Natural killer cell (primary cell): ENCODE results near the gene CERT1. TPM values are rescaled to one million over a fixed set of nuclear protein-coding genes. Genes with fewer than 3 reads are reported as not detected.

Experiments used
- ATAC-seq, 3 donors: fragments of 150-1000 bp in 2 of 3; fragments of 200-7000 bp in 1 of 3; cut with Tn5 transposase; 1 replicate in 1 of 3; 2 replicates in 2 of 3; pipeline ENCODE4 v1.10.0; 2021; ENCODE audit warnings: mild to moderate bottlenecking in 2 of 3, moderate library complexity in 2 of 3
- DNase-seq, 2 donors: peaks; one replicate each; pipeline versions ENCODE4 v3.0.0 to v3.0.0-alpha.2; 2013 to 2021; ENCODE audit warnings: mixed read lengths in 1 of 2
- H3K27ac ChIP-seq: one replicate; pipeline ENCODE4 v1.5.1; 2013; ENCODE audit warnings: mild to moderate bottlenecking, low read length
- H3K27me3 ChIP-seq: one replicate; pipeline ENCODE4 v1.6.1; 2013; ENCODE audit warnings: low read length; ENCODE audit not compliant: control insufficient read depth, insufficient read depth
- H3K36me3 ChIP-seq: one replicate; pipeline ENCODE4 v1.6.1; 2013; ENCODE audit warnings: low read length; ENCODE audit not compliant: control insufficient read depth, insufficient read depth
- H3K4me1 ChIP-seq: one replicate; pipeline ENCODE4 v1.6.1; 2013; ENCODE audit warnings: low read length; ENCODE audit not compliant: control insufficient read depth, insufficient read depth
- H3K4me3 ChIP-seq: one replicate; pipeline ENCODE4 v1.5.1; 2013; ENCODE audit warnings: low read length
- H3K9me3 ChIP-seq: one replicate; pipeline ENCODE4 v1.6.1; 2013; ENCODE audit warnings: low read length; ENCODE audit not compliant: control insufficient read depth, insufficient read depth
- H3K27ac Mint-ChIP-seq, 2 donors: one replicate each; pipeline ENCODE4 v1.8.0; 2022; ENCODE audit warnings: mild to moderate bottlenecking in 2 of 2, mixed read lengths in 2 of 2, moderate library complexity in 1 of 2
- H3K27me3 Mint-ChIP-seq, 2 donors: one replicate each; pipeline ENCODE4 v1.8.0; 2022; ENCODE audit warnings: low read depth in 2 of 2, mixed read lengths in 2 of 2
- H3K36me3 Mint-ChIP-seq: one replicate; pipeline ENCODE4 v1.8.0; 2022; ENCODE audit warnings: mixed read lengths
- H3K4me1 Mint-ChIP-seq, 2 donors: one replicate each; pipeline ENCODE4 v1.8.0; 2022; ENCODE audit warnings: mixed read lengths in 2 of 2
- H3K4me3 Mint-ChIP-seq: one replicate; pipeline ENCODE4 v1.8.0; 2022; ENCODE audit warnings: mild to moderate bottlenecking, moderate library complexity, mixed read lengths
- H3K9me3 Mint-ChIP-seq, 2 donors: one replicate each; pipeline ENCODE4 v1.8.0; 2022; ENCODE audit warnings: mixed read lengths in 2 of 2
- WGBS: methylation state at CpG from one replicate; pipeline ENCODE4 v1.1.7; 2013; ENCODE audit warnings: missing lambda C conversion rate; ENCODE audit not compliant: insufficient coverage; 5-methylcytosine and 5-hydroxymethylcytosine counted together
- intact Hi-C: fragments of 100-400 bp; cut with micrococcal nuclease; formaldehyde crosslinking; loops from one replicate; pipeline ENCODE4 v1.14.2; 2022
- total RNA-seq, 4 donors: library from RNA; stranded (reverse); fragments of 120-200 nt in 1 of 4; gene quantifications; one replicate each; pipeline versions ENCODE4 v1.2.3 to v1.2.4, GENCODE V29; 2013 to 2022
- TF ChIP-seq, protein P1 (sequence below): fragments of 200-600 bp; IDR thresholded peaks from one replicate; pipeline ENCODE4 v1.8.0; 2022; ENCODE audit warnings: antibody characterized with exemption

Gene CERT1
- total RNA-seq, 3 donors from 2014 or later (not counting 1 experiment from before 2014, with no cell fraction given) = 50.1 to 51.4 (median 50.2) TPM

- DNase-seq (no peak), ATAC-seq (peak in 1 of 3 donors; percentile 21)
- Histone ChIP-seq H3K27me3 (no peaks in the 10 kb centered on the region), H3K36me3 (no peaks in the 10 kb centered on the region), H3K9me3 (peaks cover 6% of the 10 kb centered on the region), H3K4me3 (no peak overlapping the region), H3K27ac (no peak overlapping the region), H3K4me1 (peaks cover 2% of the 10 kb centered on the region)
- Mint-ChIP-seq H3K9me3 (peaks cover under 1 to 2% of the 10 kb centered on the region in 2 donors), H3K27me3 (no peaks in the 10 kb centered on the region), H3K4me3 (no peak overlapping the region), H3K36me3 (peaks cover 4% of the 10 kb centered on the region), H3K27ac (peak overlapping the region; percentile 1 to 19), H3K4me1 (peaks cover 61 to 62% of the 10 kb centered on the region in 2 donors)
- 97% methylated on average over 2 of the region's 2 CpGs for WGBS
- intact Hi-C loops = no loop called here
- TF ChIP-seq, protein P1, sequence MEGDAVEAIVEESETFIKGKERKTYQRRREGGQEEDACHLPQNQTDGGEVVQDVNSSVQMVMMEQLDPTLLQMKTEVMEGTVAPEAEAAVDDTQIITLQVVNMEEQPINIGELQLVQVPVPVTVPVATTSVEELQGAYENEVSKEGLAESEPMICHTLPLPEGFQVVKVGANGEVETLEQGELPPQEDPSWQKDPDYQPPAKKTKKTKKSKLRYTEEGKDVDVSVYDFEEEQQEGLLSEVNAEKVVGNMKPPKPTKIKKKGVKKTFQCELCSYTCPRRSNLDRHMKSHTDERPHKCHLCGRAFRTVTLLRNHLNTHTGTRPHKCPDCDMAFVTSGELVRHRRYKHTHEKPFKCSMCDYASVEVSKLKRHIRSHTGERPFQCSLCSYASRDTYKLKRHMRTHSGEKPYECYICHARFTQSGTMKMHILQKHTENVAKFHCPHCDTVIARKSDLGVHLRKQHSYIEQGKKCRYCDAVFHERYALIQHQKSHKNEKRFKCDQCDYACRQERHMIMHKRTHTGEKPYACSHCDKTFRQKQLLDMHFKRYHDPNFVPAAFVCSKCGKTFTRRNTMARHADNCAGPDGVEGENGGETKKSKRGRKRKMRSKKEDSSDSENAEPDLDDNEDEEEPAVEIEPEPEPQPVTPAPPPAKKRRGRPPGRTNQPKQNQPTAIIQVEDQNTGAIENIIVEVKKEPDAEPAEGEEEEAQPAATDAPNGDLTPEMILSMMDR = no peak
These were observed 47.7 kb downstream of the CERT1 start for GRCh38 chr5:75463726-75464125.

- H3K27ac ChIP-seq = no peak overlapping the region
- TF ChIP-seq, protein P1 = no peak
- H3K9me3 ChIP-seq = no peaks in the 10 kb centered on the region
- no peak overlapping the region for H3K4me3 Mint-ChIP-seq
- H3K4me1 ChIP-seq = peaks cover 2% of the 10 kb centered on the region
- ATAC-seq = peak; percentile 61 to 89 (median 68)
- H3K4me1 Mint-ChIP-seq = peaks cover 55 to 59% of the 10 kb centered on the region in 2 donors
- DNase-seq = no peak
- H3K36me3 ChIP-seq = no peaks in the 10 kb centered on the region
- peak overlapping the region in 1 of 2 donors; percentile 58 for H3K27ac Mint-ChIP-seq
- no peaks in the 10 kb centered on the region for H3K36me3 Mint-ChIP-seq
- no CpG with 5 or more reads among the region's 1 CpG for WGBS
- no peaks in the 10 kb centered on the region for H3K27me3 ChIP-seq
- H3K4me3 ChIP-seq = no peak overlapping the region
- intact Hi-C loops = no loop called here
- no peaks in the 10 kb centered on the region for H3K9me3 Mint-ChIP-seq
- no peaks in the 10 kb centered on the region for H3K27me3 Mint-ChIP-seq
These were observed 49.8 kb downstream of the CERT1 start for GRCh38 chr5:75461679-75462078.

DNA sequence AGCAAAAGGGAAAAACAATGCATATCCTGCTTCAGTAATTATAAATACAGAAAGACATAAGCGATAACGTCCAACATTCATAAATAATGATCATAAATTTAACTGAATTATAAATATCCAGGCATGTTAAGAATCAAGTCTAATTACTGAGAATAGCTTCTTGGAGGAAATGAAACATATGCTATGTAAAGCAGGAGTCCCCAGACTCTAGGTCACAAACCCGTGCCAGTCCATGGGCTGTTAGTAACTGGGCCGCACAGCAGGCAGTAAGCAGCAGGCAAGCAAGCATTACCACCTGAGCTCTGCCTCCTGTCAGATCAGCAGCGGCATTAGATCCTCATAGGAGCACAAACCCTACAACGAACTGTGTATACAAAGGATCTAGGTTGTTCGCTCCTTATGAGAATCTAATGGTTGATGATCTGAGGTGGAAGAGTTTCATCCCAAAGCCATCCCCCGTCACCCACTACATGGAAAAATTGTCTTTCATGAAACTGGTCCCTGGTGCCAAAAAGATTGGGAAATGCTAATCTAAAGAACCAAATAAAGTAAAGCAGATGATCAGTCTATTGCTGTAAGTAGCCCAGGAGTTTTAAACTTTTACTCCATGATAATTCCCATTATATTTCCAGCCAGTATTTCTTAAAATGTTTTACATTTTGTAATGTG lies 50.4 kb downstream of the CERT1 start:
- intact Hi-C loops = no loop called here
- Histone ChIP-seq H3K27ac (no peak overlapping the region), H3K4me1 (peaks cover 2% of the 10 kb centered on the region), H3K36me3 (no peaks in the 10 kb centered on the region), H3K27me3 (no peaks in the 10 kb centered on the region), H3K9me3 (no peaks in the 10 kb centered on the region), H3K4me3 (no peak overlapping the region)
- Mint-ChIP-seq H3K4me1 (peaks cover 49 to 53% of the 10 kb centered on the region in 2 donors), H3K27me3 (no peaks in the 10 kb centered on the region), H3K36me3 (no peaks in the 10 kb centered on the region), H3K9me3 (no peaks in the 10 kb centered on the region), H3K27ac (peak overlapping the region; percentile 24 to 58), H3K4me3 (peak overlapping the region; percentile 4)
- 84% methylated on average over 5 of the region's 8 CpGs for WGBS
- TF ChIP-seq, protein P1 = no peak
- ATAC-seq (no peak), DNase-seq (no peak)

DNA sequence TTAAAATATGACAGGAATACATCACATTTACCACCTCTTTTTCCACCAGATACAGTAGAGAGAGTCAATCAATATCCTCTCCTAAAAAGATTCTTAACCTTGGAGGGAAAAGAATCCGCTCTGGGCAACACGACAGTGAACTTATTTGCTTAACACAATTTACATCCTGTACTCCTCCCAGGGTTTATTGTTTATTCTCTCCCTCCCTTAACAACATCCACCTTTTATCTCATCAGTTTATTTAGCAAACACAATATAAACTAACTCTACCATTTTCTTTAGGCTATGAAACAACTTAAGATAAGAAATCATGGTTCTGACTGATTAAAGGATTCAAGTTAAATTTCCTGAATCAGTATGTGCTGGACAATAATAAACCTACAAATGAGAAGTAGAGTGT lies 50.9 kb downstream of the CERT1 start:
- H3K27me3 ChIP-seq = no peaks in the 10 kb centered on the region
- Mint-ChIP-seq H3K27ac (peak overlapping the region; percentile 24 to 33), H3K4me3 (peak overlapping the region; percentile 4), H3K27me3 (no peaks in the 10 kb centered on the region), H3K4me1 (peaks cover 47% of the 10 kb centered on the region in 2 donors), H3K9me3 (no peaks in the 10 kb centered on the region), H3K36me3 (no peaks in the 10 kb centered on the region)
- no peak for DNase-seq
- TF ChIP-seq, protein P1 = no peak
- intact Hi-C loops = no loop called here
- H3K36me3 ChIP-seq = no peaks in the 10 kb centered on the region
- no peak for ATAC-seq
- H3K4me1 ChIP-seq = peaks cover 2% of the 10 kb centered on the region
- no peak overlapping the region for H3K27ac ChIP-seq
- H3K9me3 ChIP-seq = no peaks in the 10 kb centered on the region
- H3K4me3 ChIP-seq = no peak overlapping the region
- 92% methylated on average over 2 of the region's 2 CpGs for WGBS
